Right kidney (tissue), 1 donor: Measurements from ENCODE around the gene TBL3.
"Not testable (repeated sequence)": the region's sequence is repeated elsewhere in the genome, so short reads cannot be mapped to it uniquely, and the experiment has no call there.

Source experiments
- DNase-seq: peaks from one replicate; pipeline ENCODE4 v3.0.0-alpha.2; 2016

The TBL3 gene

DNA sequence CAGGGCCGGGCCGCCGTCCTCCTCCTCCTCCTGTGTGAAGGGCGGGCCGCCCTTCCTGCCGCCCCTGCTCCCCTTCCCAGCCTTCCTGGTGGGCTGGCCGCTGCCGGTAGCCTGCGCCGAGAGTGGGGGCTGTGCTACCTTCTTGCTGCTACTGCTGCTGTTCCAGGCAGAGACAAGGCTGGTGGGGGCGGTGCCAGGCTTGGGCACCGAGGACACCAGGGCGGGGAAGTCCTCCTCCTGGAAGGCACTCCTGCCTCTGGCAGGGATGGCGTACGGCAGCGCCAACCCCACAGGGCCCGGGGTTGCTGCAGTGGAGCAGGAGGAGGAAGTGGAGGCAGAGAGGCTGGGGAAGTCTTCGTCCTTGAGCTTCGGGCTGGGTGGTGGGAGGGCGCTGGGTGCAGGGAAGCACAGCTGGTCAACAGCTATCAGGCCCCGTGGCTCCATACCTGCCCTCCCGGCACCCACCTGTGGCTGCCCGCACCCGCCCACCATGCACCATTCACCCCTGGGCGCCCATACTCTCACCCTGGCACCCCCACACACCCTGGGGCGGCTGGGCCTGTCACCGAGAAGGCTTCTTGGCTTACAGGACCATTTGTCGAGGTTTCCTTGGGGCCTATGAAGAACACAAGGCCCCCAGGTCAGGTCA is 28.1 kb downstream of the TBL3 start:
- no peak for DNase-seq

DNA sequence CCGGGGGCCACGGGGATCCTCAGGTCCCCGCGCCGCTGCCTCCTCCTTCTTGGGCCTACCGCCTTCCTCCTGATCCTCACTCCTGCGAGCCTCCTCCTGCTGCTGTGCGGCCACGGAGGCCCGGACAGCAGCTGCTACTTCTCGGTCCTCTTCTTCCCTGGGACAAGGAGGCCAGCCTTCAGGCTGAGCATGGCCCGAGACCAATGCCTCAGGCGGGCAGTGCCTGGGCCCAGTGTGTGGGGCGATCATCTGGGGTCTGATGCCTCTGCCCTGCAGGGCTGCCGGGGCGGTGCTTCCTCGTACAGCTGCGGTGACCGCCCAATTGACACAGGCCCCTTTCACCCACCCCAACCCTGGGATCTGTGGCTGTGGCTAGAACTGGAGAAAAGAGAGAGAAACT is 29.2 kb downstream of the TBL3 start:
- no peak for DNase-seq

DNA sequence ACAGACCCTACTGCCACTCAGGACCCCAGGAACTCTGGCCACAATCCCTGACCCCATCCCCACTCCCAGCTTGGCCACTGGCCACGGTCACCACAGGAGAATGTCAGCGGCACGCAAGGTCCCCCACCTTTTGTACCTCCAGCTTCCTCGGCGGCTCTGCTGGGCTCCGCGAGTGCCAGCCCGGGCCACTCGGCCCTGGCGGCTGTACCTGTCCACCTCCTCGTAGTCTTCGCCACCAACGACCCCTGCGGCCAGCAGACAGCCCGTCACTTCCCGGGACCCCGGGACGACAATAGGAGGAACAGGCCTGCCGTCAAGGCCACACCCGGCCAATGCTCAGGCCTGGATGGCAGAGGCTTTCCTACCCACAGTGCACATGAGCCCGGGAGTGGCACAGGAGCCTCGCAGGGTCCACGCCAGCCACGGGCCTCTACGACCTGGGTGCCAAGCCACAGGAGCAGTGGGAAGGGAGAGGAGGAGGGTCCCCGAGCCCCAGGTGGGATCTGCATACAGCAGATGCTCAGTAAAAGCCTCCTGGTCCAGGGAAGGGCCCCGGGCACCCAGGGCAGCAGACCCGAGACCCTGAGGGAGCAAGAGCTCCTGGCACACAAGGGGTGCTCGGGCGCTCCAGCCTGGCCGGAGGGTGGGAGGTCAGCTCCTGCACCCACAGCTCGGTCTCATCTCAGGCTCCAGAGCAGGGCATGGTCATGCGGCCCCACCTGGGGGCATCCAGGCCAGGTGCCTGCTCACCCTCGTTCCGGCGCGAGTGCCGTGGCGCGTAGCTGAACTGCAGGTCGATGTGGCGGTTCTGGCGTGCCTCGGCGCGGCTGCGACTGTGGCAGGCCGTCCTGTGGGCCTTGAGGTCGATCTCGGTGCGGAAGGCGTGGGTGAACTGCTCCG is 29.9 kb downstream of the TBL3 start:
- no peak for DNase-seq

DNA sequence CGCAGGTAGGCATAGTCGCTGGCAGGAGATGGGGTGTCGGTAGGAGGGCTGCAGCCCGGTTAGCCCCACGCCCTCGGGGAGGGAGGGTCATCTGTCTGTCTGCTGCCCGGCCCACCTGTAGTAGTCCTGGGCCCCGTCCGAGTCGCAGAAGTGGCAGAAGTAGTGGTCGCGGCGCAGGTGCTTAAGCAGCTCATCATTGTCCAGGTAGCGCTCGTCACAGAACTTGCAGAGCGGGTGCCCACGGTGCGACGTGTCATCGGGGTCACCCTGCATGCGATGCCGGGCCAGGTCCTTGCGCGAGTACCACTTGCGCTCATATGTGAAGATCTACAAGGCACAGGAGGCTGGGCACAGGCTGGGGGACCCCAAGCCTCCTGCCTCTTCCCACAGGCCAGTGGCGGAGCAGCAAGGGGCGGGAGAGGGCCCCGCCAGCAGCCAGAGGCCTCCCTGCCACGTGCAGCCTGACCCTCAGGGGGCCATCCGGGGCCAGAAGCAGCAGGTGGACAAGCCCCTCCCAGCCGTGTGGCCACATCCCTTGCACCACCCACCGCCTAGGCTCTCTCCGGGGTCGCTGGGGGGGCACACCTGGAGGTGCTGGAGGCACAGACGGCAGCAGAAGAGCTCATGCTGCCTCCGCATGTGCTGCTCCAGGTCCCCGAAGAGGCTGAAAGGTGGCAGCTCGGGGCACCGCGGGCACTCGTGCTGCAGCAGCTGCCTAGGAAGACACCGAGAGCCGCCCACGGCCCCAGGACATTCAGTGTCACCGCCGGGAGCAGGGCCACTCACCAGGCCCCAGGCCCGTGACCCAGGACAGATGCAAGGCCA is 30.8 kb downstream of the TBL3 start:
- no peak for DNase-seq

DNA sequence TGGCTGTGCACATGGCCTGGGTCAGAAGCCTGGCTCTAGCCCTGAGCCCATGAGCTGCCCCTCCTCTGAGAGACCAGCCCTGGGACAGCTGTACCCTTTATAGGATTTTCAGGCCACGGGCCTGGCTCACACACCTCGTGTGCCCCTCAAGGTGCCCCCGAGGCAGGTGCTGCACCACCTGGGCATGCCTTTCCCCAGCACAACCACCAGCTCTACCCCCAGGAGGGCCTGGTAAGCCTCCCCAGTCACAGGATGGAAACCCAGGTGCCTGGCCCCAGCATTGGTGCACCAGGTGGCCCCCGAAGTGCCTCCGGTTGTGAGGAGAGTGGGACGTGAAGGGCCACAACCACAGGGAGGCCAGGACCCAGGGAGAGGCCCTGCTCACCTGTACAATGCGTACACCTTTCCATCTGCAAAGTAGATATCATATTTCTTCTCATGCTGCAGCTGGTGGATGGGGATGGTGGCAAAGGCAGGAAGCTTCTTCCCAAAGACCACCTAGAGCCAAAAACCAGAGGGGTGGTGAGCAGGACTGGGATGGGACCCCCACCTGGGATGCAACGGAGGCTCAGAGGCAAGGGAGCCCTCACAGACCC is 31.5 kb downstream of the TBL3 start:
- DNase-seq, result no peak

DNA sequence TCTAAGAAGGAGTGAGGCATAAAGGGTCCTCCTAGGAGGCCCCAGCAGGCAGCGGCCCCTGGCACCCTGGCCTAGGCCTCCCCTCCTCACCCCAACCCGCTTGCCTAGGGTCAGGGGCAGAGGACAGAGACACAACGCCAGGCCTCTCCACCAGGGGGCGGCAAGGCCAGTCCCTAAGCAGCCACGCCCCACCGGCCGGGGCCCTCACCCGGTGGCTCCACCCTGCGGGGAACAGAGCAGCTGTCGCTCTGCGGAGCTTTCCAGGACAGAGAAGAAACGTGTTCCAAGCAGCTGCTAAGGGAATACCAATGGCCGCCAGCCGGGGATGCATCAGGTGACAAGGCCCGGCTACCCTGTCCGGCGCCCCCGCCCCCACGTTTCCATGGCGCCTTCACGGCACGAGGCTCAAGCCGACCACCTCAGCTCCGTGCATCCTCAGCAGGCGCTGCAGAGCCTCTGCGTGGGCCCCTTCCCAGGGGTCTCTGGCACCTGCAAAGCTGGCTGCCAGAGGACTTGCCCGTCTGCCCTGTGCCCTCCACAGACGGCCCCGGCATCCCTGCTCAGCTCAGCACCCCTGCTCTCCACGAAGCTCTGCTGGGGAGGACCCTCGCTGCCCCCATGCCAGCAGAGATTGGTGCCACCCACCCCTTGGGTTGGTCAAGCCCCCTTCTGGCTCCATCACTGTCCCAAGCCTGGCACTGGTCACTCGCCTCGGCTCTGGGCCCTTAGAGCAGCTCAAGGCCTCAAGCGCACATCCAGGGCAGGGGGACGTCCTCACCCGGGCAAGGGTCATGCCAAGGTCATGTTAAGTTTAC is 32.2 kb downstream of the TBL3 start:
- DNase-seq, result peak; percentile 70

DNA sequence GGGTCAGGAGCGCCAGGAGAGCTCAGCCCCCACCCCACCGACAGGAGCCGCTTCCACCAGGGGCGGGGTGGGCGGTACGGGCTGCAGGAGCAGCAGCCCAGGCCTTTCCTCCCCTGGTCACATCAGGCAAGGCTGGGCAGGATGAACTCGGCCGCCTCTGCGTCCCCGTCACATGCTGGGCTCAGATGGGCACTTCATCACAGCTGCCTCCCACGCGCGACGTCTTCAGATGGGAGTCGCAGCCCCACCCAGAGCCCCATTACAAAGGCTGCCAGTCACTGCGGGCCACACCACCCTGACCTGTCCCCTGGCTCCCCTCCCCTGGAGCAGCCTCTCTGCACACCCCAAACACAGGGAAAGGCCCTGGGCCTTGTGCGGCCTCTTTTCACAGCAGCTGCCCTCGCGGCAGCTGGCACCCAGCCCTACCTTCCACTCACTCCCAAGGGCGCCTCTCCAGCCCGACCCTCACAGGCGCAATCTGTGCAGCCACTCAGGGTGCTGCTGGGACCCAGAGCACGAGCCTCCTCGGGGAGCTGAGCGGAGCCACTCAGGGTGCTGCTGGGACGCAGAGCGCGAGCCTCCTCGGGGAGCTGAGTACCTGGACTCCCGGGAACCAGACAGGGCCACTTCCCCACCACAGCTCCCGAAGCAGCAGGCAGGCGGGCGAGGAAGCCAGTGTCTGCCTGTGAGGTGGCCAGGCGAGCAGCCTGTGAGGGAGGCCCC is 33.1 kb downstream of the TBL3 start:
- no peak for DNase-seq

DNA sequence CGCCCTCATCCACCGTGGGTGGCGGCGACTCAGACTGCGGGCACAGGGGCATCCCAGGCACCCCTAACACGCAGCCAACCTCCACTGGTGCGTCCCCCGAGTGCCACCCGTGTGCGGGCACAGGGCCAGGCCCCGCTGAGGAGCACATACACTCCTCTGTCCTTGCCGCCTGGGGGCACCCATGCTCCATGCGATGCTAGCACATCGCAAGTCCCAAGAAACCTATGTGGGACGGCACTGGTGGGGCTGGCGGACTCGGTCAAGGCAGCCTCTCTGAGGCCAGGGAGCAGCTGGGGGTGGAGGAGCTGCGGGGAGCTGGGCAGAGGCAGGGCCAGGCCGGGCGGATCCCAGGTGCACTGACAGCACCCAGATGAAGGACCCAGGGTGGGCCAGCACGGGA is 33.8 kb downstream of the TBL3 start:
- DNase-seq, result no peak

DNA sequence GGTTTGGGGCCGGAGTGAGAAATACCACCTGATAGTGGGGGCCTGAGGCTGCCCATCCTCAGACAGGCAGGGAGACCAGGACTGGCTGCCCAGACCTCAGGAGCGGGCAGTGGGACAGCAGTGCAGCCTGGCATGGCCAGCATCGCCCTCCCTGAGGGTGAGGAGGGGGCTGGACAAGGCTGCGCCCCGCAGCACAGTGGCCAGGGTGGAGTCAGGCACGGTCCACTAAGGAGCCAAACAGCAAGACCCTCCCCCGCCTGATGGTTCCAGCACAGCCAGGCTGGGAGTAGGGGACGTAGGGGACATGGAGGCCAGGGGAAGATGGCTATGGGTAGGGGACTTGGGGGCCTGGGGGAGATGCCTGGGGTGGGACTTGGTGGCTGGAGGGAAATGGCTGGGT is 34.5 kb downstream of the TBL3 start:
- DNase-seq, result no peak

DNA sequence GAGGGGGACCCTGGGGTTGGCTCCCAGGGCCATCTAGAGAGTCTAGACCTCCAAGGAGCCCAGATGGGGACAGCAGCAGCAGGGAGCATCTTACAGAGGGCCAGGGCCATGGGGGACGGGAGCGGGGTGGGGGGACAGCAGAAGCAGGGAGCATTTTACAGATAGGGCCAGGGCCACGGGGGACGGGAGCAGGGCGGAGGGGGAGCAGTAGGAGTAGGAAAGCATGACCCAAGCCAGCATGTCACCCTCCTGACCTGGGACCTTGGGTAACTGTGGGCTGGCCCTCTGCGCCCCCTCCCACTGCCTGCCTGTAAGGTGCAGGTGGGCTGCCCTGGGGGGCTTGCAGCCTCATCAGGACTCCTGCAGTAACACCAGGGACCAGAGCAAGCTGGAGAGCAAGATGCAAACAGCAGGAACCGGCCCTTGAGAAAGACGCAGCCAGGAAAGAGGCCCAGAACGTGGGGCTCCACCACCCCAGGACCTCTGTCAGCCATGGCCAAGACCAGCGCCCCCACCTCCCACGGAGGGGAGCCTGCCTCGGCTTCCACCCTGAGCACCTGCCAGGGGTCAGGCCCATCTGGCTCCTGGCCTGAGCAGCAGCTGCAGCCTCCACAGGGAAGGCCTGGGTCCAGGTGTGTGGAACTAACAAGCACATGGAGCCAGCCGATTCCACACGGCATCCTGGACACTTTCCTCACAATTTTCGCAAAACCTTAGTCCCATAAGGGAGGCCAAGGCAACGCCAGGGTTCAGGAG is 35.4 kb downstream of the TBL3 start:
- DNase-seq, result no peak

DNA sequence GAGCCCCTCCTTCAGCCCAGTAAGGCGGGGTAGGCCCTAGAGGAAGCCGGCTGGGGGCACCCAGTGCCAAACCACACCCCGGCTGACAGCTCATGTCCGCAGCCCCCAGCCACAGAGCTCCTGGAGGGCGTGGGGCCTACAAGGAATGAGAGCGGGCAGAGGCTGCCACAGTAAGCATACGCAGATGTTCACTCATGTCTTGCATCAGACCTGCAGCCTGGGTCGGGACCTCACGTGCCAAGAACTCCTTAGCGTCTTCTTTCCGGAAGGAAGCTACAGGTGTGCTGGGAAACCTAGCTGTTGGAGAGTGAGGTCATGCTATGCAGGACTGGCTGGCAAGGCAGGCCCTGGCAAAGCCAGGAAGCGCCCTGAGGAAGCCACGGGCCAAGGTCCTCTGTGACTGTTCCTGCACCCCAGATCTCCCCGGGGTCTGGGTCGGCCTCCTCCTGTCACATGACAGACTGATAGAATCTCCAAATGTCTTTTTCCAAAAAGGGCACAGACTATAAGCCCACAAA is 36.2 kb downstream of the TBL3 start:
- DNase-seq, result no peak

DNA sequence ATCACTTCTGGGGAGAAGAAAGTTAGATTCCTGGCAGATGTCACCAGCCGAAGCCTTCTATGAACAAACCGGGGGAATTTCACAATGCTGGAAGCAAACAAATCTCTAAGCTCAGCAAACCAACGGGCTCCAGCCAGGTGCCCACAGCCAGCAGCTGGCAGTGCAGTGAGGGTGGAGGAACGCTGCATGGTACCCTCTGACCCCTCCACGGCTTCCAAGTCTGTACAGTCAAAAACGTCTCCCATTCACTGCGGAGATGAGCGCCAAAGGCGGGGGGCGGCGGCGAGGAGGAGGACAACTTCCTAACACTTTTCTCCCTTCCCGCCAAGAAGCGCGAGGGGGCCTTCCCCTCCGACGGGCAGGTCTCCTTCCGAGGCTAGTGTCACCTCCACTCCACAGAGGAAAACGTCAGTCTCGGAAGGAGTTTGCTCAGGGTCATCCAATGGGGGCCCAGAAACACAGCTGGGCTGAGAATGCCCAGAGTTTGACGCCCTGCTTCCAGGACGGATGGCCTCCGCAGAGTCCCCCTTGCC is 36.8 kb downstream of the TBL3 start:
- DNase-seq, result no peak

DNA sequence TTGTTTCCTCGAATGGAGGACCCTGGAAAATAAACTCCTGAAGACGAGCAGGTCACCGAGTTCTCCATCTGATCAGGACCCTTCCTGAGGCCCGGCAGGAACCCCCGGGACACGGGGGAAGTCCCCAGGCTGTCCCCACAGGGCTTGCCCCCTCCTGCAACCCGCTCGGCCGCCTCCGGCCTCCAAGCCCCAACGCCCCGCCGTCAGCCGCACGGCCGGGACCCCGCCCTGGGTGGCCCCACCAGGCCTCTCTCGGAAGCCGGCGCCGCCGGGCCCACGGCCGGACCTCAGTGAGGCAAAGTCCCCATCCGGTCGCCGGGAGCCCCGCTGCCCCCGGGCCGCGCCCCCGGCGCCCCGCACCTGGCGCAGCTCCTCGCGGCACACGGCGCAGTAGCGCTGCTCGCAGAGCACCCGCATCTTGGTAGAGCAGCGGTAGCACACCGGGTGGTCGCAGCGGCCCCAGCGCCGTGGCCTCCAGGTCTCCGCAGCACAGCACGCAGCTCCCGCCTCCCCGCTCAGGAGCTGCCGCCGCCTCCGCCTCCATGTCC is 37.4 kb downstream of the TBL3 start:
- peak; percentile 43 for DNase-seq

DNA sequence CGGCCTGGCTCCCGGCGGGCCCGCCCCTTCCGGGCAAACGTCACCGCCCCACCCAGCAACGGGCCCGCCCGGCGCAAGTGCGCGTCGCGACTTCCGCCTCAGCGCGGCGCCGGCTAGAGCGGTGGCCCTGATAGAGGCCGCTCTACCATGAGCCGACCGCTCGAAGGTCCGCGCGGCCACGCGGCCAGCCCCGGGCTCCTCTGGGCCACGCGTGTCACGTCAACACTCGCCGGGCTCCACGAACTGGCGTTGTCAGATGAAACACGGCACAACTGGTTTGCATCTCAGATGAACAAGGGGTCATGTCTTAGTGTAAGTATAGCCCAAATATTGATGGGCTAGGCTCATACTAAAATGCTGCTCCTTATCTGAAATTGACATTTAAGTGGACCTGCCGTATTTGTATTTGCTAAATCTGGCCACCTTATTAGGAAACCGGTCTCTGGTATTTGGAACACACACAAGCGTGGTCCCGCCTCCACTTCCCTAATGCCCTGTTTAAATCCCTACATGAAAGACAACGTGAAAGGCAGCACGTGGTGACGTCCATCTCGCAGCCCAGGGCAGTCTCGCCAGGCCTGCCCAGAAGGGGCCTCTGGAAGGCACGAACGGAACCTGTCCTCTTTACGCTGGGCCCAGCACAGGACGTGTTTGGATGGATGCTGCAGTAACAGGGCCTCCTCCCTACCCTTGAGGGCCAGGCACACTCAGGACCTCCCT is 38.1 kb downstream of the TBL3 start, which contains the start of gene ZNF598:
Gene ZNF598 (minus strand): TSS at position 31 of the 720 bp plus-strand sequence.
- peak; percentile 81 for DNase-seq

DNA sequence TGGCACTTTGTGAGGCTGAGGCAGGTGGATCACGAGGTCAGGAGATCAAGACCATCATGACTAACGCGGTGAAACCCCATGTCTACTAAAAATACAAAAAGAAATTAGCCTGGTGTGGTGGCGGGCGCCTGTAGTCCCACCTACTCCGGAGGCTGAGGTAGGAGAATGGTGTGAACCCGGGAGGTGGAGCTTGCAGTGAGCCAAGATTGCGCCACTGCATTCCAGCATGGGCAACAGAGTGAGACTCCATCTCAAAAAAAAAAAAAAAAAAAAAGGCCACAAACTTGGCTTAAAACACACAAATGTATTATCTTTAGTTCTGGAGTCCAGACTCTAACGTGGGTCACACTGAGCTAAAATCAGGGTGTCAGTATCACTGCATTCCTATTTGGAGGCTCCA is 39.9 kb downstream of the TBL3 start:
- DNase-seq, result not testable (repeated sequence)

DNA sequence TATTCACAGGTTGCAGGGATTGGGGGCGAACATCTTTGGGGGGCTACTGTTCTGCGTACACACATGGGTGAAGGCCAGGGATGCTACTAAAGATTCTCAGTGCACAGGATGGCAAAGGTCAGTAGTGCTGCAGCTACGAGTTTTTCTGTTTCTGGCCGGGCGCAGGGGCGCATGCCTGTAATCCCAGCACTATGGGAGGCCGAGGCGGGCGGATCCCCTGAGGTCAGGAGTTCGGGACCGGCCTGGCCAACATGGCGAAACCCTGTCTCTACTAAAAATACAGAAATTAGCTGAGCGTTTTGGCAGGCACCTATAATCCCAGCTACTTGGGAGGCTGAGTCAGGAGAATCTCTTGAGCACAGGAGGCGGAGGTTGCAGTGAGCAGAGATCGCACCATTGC is 41.7 kb downstream of the TBL3 start:
- DNase-seq, result no peak

DNA sequence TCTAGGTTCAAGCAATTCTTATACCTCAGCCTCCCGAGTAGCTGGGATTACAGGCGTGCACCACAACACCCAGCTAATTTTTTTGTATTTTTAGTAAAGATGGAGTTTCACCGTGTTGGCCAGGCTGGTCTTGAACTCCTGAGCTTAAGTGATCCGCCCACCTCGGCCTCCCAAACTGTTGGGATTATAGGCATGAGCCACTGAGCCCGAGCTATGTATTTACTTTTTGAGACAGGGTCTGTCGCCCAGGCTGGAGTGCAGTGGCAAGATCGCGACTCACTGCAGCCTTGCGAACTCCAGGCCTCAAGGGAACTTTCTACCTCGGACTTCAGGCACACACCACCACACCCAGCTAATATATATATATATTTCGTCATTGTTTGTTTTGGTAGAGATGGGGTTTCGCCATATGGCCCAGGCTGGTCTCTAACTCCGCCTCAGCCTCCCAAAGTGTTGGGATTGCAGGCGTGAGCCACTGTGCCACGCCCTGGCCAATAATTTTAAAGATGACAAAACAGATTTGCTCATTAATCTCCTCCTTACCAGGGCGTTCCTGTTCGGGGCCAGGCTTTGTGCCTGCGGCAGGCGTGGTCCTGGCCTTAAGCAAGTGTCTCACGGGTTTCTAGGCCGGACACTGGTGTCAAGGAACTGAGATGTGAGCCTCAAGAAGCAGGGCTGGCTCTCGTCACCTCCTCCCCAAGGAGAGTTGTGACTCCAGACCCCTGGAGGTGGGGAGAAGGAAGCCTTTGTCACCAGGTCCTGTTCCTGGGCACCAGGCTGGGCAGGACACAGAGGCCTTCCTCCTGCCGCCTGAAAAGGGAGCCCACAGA is 43.5 kb downstream of the TBL3 start:
- no peak for DNase-seq

DNA sequence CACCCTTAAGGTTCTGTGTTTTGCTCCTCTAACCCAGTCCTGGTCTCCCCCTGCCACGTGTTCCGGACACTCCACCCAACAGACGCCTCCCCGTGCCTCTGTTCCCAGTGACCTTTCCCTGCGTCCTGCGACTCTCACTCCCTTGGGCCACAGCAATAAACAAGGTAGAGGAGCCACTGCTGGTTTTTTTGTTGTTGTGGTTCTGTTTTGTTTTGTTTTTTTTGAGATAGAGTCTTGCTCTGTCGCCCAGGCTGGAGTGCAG is 44.0 kb downstream of the TBL3 start:
- DNase-seq, result no peak
